ENCODE data around the gene NPLOC4. TPM values are rescaled to one million over a fixed set of nuclear protein-coding genes. Genes with fewer than 3 reads are reported as not detected.
A peak's percentile ranks its signal among the peaks of the same experiment; 100 is the strongest.

The NPLOC4 gene
- total and polyA plus RNA-seq, 9 of the 15 experiments (the other 6 are each of a cell fraction or from before 2014, with no cell fraction given): 1.5 to 116 (median 64.5) TPM

DNA sequence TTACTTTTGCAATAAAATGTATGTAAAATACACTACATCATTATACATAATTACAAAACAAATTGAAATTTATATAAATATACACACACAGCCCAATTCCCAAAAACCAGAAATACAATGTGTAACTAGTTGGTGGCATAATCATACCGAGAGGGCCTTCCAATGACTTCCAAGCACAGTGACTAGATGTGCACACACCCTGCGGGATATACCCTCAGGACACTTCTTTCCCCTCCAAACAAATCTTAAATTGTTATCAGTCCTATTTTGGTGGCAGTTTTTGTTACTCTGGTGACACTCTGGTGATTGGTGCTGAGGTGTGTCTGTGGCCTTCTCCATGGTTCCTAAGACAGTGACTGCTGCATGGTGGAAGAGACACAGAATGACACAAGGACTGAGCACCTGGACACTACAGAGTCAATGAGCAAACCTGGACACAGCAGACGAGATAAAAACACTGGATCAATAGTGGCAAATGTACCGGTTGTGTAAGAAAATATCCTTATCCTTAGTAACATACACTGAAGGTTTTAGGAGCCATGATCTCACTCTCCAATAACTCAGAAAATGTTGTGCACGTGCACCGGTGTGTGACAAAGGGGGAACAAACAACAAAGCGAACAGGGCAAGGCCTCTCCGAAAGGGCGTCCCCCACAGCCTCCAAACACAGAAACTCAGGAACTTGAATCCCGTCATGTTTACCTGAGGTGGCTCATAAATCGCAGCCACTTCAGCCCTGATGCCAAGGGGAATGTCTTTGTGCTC is 32.9 kb downstream of the NPLOC4 start (continued):
- TF ChIP-seq ADNP (tag; IDR thresholded peaks at IDR 0.05) (no peak), MEIS2 (IDR thresholded peaks at IDR 0.05; ENCODE audit: partially characterized antibody) (no peak), CBFA2T3 (IDR thresholded peaks at IDR 0.05) (no peak), ZNF668 (CRISPR knock-in tag; IDR thresholded peaks at IDR 0.05) (no peak), SMARCC2 (IDR thresholded peaks at IDR 0.05; ENCODE audit: low read depth) (no peak), GABPB1 (CRISPR knock-in tag; IDR thresholded peaks at IDR 0.05) (no peak)
- TF ChIP-seq, protein P1, sequence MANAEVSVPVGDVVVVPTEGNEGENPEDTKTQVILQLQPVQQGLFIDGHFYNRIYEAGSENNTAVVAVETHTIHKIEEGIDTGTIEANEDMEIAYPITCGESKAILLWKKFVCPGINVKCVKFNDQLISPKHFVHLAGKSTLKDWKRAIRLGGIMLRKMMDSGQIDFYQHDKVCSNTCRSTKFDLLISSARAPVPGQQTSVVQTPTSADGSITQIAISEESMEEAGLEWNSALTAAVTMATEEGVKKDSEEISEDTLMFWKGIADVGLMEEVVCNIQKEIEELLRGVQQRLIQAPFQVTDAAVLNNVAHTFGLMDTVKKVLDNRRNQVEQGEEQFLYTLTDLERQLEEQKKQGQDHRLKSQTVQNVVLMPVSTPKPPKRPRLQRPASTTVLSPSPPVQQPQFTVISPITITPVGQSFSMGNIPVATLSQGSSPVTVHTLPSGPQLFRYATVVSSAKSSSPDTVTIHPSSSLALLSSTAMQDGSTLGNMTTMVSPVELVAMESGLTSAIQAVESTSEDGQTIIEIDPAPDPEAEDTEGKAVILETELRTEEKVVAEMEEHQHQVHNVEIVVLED (CRISPR knock-in tag; IDR thresholded peaks at IDR 0.05): no peak

GRCh38 chr17:81601525-81602120 is 35.3 kb downstream of the NPLOC4 start:
- peak; percentile 87 for FAIRE-seq
- no peak for TF ChIP-seq SREBF2 (CRISPR knock-in tag; IDR thresholded peaks at IDR 0.05)
- TF ChIP-seq RAD21 (CRISPR knock-in tag; conservative IDR thresholded peaks at IDR 0.05 in 1 of 2, IDR thresholded peaks at IDR 0.05 in 1 of 2): peak in 1 of 2 experiments; percentile 46; a peak in 3 of 4 replicates
- peak; percentile 50 to 80 (median 77); a peak in 5 of 6 replicates for TF ChIP-seq CTCF (IDR thresholded peaks at IDR 0.05 in 2 of 3, conservative IDR thresholded peaks at IDR 0.05 in 1 of 3; ENCODE audit: insufficient read depth in 2 of 3, low read depth in 1 of 3, low read length in 3 of 3)

More at GRCh38 chr17:81601525-81602120, 35.3 kb downstream of the NPLOC4 start:
- in situ Hi-C loops (cut with MboI) (no loop called here), intact Hi-C loops (cut with micrococcal nuclease) (no loop called here)
- H4K20me1 ChIP-seq (replicated peaks; ENCODE audit: control insufficient read depth, insufficient read depth, low read length): no peaks in the 10 kb centered on the region; the same call in 1 of the 2 replicates
- POLR2A ChIA-PET: interaction anchor here (0.6 to 2.6 kb wide), 4 partner anchors 13 to 106 kb away, joined by 3 to 10 read pairs (median 4); no protein-coding TSS in a partner anchor
- H3K27me3 ChIP-seq (ENCODE audit: control insufficient read depth in 2 of 2, insufficient read depth in 2 of 2, low read length in 2 of 2): no peaks in the 10 kb centered on the region
- CTCF ChIA-PET (ENCODE audit: low intra/inter-chr PET ratio): interaction anchor here (0.7 to 1.8 kb wide), 3 partner anchors 348 to 500 kb away, joined by 3 to 10 read pairs (median 3); no protein-coding TSS in a partner anchor
- no peaks in the 10 kb centered on the region for H3K4me1 ChIP-seq (replicated peaks in 1 of 2; ENCODE audit: control insufficient read depth in 2 of 2, insufficient read depth in 2 of 2, low read length in 2 of 2)
- no peaks in the 10 kb centered on the region for H3K9me1 ChIP-seq (ENCODE audit: control insufficient read depth, insufficient read depth, low read length)
- 56% methylated on average over 9 of the region's 9 CpGs for WGBS (ENCODE audit: insufficient coverage, low coverage, missing lambda C conversion rate)
- H3K36me3 ChIP-seq (ENCODE audit: control insufficient read depth, insufficient read depth, low read length): peaks cover 87% of the 10 kb centered on the region
- H3K4me2 ChIP-seq (ENCODE audit: insufficient read depth, low read length): no peak overlapping the region
- ATAC-seq (peak; percentile 98), DNase-seq (ENCODE audit: extremely low read depth in 1 of 4, low spot score in 3 of 4) (peak; percentile 56 to 67 (median 61))
- H2AFZ ChIP-seq (ENCODE audit: low read depth, low read length): no peak overlapping the region
- H3K9ac ChIP-seq (ENCODE audit: insufficient read depth in 1 of 2, low read depth in 2 of 2, low read length in 2 of 2): no peak overlapping the region
- no peaks in the 10 kb centered on the region; the same call in 1 of the 2 replicates for H3K9me3 ChIP-seq (replicated peaks; ENCODE audit: control insufficient read depth, insufficient read depth, low read depth, low read length)
- H3K27ac ChIP-seq (ENCODE audit: extremely low read depth, low read depth, low read length): no peak overlapping the region
- H3K79me2 ChIP-seq (ENCODE audit: control insufficient read depth, insufficient read depth, low read length): peaks cover 20% of the 10 kb centered on the region
- no TSS peak for BruUV-seq (replicated peaks)
- no peak overlapping the region for H3K4me3 ChIP-seq

Data from K562 (cell line).